WTC11 (cell line): ENCODE data around the gene BRAF.

ENCODE experiments used
- CTCF ChIP-seq: fragments of 200-600 bp; IDR thresholded peaks from 2 replicates; pipeline ENCODE4 v1.8.0; 2022; ENCODE audit warnings: antibody characterized with exemption
- MYBL2 ChIP-seq: sonication (generic); formaldehyde crosslinking; IDR thresholded peaks from 2 replicates; pipeline ENCODE4 v1.8.1; 2023; ENCODE audit warnings: mild to moderate bottlenecking, moderate library complexity, missing genetic modification reagents
- NR2C2 ChIP-seq: sonication (generic); formaldehyde crosslinking; IDR thresholded peaks from 2 replicates; pipeline ENCODE4 v1.8.0; 2022; ENCODE audit warnings: mild to moderate bottlenecking, missing genetic modification reagents
- SP1 ChIP-seq: sonication (generic); formaldehyde crosslinking; conservative IDR thresholded peaks from 2 replicates; pipeline ENCODE4 v1.8.1; 2022; ENCODE audit warnings: missing genetic modification reagents
- ZNF263 ChIP-seq: sonication (generic); formaldehyde crosslinking; IDR thresholded peaks from 2 replicates; pipeline ENCODE4 v1.8.1; 2022; ENCODE audit warnings: low read depth, mild to moderate bottlenecking, moderate library complexity, missing genetic modification reagents

- TF ChIP-seq CTCF (no peak), NR2C2 (CRISPR knock-in tag) (no peak), SP1 (CRISPR knock-in tag) (no peak), ZNF263 (CRISPR knock-in tag) (no peak), MYBL2 (CRISPR knock-in tag) (no peak)
Measured at GRCh38 chr7:140926021-140926817, 1.5 kb upstream of the BRAF start.
